GM15510 (cell line): ENCODE results near the gene VPS26C.

Experiments used
- POLR2A ChIP-seq: IDR thresholded peaks from 3 replicates; pipeline ENCODE4 v1.6.1; 2011; ENCODE audit warnings: borderline replicate concordance; ENCODE audit not compliant: insufficient read length; ENCODE audit errors: extremely low read depth

VPS26C gene

DNA sequence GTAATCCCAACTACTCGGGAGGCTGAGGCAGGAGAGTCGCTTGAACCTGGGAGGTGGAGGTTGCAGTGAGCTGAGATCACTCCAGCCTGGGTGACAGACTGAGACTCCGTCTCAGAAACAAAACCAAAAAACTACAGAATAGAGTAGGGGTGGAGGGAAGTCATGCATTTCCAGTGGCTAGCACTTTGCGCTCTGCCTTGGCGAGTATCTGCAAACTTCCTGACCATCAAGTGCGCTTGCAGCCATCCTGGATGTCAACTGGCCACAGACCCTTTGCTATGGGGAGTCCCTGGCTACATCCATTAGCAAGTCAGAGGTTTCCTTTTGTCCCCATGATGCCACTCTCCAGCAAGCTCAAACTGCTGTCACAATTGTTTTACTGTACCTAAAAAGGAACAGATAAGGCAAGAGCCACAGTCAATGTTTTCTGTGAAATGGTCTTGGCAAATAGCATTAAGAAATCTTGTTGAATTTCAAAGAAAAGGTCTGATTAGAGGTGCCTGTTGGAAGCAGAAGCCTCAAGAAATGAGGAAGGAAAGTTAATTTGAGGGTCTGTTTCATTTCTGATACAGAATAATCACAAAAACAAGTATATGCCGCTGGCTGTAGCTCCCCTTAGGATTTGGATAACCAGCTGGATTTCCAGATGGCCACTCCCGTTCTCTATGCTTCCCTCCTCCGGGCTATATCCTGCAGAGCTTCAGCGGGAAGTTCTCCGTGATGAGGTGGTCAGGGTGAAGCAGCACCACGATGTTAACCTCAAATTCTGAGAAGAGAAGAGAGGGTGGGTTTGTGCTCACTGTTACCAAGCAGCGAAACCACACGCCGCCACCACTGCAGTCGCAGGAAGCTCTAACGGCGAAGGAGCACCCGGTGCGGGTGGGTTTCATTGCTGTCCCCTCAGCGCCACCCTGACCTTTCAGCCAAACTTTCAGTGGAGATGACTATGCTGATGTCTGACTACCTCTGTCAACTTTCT is 42.0 kb downstream of the VPS26C start:
- TF ChIP-seq POLR2A = no peak

DNA sequence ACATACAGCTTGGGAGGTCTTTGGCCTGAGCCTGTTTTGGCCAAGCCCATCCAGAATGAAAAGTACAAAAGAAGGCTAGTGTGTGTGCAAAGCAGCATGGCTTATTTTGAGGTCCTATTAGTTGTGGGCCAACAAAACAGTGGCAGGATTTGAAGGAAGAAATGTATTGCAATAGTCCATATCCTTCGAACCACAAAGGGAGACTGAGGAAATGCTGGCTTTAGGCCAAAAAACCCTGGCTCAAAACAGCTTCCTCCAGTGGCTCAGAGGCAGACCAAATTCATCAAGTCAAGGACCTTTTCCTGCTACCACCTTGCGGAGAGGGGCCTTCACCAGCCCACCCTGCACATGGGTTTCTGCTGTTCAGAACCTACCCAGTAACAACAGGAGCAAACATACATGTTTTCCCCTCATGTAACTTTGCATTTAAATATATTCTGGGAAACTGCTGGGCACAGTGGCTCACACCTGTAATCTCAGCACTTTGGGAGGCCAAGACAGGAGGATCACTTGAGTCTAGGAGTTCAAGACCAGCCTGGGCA is 43.3 kb downstream of the VPS26C start:
- no peak for TF ChIP-seq POLR2A

DNA sequence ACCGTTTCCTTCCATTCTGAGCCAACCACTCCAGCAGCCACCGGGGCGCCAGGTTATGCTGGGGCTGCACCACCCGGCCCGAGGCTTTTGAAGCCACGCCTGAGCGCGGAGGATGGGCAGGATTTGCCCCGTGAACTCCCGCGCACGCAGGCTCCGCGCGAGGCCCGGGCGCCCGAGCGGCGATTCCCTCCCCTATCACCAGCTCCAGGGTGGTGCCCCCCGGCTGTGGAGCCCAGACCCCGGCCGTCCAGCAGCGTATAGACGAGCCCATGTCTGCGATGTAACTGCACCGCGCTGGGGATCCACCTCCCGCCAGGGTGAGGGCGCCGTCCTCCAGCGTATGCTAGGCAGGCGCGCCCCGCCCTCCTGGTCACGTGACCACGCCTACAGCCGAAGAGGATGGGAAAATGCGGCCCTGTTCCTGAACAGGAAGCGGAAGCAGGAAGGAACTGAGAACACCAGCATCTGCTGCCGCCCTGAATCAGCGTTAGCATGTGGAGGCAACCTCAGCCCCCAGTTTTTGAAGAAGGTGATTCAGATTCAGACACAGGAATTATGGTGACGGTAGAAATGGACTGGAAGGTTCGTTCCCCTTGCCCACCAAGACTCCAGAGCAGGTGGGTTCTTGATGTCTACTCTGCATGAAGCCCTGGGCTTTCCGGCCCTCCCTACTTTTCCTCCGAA is 46.0 kb downstream of the VPS26C start:
- peak; percentile 79 for TF ChIP-seq POLR2A

DNA sequence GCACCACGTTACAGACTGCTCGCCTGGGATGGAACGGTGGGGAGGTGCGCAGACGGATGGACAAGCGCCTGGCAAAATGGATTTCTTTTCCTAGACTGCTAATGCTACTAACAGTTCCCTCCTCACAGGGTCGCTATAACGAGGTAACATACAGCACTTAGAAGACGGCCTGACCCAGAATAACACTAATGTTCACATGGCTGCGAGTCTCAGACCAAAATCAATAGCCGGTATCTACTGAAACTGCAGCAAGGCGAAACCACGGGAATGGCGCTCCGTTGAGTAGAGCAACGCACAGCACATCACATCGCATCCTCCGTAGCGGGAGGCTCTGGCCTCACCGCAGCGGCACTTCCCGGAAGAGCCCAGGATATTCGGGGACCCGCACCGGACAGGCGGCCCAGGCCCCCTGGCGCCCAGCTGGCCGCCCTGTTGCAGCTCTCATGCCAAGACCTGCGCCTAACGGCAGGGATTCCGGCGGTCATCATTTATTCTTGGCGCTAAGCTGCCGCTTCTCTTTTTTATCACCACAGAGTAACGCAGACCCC is 46.6 kb downstream of the VPS26C start:
- TF ChIP-seq POLR2A = no peak

DNA sequence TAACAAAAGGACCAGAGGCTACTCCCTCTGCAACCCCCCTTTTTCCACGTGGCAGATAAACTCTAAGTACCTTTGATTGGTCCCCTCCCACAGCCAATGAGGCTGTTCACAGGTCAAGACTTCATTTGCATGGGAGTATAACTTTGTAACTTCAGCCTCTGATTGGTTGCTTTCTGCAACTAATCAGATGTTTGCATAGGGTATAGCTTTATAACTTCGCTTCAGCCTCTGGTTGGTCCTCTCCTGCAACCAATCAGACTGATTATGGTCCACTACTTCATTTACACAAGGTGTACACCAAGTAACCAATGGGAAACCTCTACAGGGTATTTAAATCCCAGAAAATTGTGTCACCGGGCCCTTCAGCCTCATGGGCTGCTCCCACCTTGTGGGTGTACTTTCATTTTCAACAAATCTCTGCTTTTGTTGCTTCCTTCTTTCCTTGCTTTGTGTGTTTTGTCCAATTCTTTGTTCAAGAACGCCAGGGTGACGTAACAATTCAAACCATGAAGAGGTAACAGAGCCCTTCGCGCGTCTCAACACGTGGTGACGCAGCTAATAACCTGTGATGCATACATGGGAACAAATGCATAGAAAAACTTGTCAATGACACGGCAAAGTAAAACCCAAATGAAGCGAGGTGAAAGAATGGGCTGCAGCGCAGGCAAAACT is 47.2 kb downstream of the VPS26C start:
- no peak for TF ChIP-seq POLR2A

DNA sequence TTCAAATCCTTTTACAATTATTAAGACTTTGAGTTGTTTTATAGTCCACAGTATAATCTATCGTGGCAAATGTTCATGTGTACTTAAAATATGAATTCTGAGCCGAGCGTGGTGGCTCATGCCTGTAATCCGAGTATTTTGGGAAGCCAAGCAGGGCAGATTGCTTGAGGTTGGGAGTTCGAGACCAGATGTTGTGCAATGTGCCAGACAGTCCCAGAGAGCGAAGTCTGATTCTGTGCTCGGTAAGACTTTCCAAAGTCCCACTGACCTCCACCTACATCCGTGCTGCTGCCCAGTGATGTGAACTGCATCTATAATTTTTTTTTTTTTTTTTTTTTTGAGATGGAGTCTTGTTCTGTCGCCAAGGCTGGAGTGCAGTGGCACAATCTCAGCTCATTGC is 52.2 kb downstream of the VPS26C start:
- TF ChIP-seq POLR2A = no peak

DNA sequence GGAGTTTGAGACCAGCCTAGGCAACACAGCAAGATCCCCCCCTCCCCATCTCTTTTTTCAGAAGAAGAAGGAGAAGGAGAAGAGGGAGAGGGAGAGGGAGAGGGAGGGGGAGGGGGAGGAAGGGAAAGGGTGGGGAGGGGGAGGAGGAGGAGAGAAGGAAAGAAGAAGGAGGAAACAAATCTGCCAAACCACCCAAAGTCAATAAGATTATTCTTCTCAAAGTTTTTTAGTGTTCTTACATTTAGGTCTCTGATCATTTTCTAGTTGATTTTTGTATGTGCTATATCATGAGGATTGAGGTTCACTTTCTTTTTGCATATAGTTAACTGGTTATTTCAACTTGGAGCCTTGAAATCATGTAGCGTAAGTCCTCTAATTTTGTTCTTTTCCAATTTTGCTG is 56.3 kb downstream of the VPS26C start:
- TF ChIP-seq POLR2A = no peak

DNA sequence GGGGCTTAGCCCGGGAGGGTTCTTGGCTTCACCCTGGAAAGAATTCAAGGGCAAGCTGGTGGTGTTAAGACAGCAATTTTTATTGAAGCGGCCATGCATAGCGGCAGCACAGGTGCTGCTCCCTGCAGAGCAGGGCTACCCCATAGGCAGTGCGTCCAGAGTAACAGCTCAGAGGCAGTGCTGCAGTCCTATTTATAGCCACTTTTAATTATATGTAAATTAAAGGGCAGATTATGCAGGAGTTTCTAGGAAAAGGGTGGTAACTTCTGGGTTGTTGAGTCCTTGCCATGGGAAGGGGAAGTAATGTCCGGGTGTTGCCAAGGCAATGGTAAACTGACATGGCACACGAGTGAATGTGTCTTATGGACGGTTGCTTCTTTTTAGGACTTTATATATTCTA is 57.0 kb downstream of the VPS26C start:
- no peak for TF ChIP-seq POLR2A

DNA sequence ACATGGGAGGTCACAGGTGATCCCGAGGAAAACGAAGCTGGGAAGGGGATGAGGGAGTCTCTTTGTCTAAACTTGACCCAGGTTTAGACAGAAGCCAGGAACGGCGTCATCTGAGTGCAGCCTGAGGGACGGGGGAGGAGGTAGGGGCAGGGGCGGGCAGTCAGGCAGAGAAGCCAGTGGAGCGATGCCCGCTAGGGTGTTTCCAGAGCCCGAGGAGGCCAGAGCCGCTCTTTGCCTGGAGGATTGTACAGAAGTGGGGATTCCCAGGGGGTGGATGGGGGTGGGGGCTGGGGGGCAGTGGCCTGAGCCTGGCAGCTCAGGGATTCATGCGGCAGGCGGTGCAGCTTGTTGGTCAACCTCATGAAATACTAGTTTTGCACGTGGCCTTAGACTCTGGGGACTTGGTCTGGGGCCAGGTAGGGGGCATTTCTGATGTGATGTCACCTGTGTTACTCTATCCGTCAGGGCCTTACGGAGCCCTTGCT is 58.4 kb downstream of the VPS26C start:
- TF ChIP-seq POLR2A = no peak

DNA sequence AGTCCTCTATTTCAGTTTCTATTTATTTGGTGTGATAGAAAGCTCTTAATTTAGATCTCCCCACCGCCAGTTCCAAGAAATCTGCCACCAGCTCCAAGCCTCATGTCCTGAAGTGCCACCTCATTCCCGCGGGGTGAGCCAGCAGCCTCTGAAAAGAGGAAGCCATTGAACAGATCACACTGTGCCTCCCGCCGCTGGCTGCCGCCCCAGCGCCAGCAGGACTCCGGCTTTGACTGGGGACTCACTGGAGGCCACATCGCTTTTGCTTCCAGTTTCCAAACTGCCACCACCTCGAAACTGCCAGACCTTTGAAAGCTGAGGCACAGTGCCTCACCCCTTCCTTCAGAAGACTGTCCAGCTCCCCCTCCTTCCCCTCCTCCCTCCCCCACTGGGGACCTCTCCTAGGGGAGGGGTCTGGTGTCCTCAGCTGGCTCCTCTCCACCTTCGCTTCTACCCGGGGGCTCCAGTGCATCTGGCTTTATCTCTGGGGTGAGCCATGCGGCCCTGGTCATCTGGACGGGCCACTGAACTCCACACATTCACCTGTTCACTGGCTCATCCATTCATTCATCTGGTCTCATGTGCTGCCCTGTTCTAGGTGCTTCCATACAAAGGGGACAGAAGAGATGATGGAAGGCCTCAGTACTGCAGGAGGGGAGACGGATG is 58.9 kb downstream of the VPS26C start:
- peak; percentile 37 for TF ChIP-seq POLR2A

DNA sequence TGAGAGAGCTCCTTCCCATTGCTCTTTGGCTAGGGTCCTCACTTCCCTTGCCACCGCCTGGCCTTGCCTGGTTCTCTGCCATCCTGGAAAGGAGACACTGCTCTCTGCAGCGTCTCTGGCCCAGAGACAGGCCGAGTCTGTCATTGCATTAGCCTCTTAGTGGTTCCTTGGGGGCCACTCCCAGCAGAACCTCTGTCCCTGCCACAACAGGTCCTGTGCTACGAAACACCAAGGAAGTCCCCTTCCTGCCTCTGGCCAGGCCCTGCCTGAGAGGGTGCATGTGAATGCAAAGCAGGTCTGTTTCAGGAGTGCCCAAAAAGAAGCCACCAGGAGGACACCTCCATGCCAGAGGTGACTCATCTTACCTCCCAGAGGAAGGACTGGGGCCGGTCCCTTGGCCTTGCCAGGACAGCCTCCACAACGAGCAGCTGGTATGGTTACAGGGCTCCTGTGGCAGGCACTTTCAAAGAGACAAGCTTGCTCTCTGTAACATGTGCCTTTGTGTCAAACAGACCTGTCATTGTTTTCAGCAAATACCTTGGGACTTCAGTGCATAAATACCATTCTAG is 59.6 kb downstream of the VPS26C start:
- peak; percentile 13 for TF ChIP-seq POLR2A

DNA sequence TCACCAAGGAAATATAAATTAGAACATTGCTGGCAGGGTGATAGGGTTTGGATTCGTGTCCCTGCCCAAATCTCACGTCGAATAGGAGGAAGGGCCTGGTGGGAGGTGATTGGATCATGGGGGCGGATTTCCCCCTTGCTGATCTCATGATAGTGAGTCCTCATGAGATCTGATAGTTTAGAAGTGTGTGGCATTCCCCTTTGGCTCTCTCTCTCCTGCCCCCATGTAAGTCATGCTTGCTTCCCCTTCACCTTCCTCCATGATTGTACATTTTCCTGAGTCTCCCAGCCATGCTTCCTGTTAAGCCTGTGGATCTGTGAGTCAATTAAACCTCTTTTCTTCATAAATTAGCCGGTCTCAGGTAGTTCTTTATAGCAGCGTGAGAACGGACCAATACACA is 60.6 kb downstream of the VPS26C start:
- no peak for TF ChIP-seq POLR2A

DNA sequence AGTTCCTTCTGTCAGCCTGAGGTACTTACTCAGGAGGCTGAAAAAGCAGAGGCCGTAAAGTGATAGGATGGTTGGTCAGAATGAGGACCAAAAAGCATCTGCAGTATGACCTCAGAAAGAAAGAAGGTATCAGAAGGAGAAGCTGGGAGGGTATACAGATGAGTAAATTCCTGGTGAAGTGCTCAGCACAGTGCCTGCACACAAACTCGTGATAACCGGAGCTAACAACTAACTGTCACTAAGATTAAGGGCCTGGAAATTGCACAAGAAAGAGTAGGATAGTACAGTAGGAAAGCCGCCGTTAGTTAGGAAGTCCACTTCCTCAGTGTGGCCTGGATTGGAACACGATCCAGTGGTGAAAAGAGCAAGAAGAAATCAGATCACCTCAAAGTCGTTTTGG is 62.6 kb downstream of the VPS26C start:
- TF ChIP-seq POLR2A = no peak

DNA sequence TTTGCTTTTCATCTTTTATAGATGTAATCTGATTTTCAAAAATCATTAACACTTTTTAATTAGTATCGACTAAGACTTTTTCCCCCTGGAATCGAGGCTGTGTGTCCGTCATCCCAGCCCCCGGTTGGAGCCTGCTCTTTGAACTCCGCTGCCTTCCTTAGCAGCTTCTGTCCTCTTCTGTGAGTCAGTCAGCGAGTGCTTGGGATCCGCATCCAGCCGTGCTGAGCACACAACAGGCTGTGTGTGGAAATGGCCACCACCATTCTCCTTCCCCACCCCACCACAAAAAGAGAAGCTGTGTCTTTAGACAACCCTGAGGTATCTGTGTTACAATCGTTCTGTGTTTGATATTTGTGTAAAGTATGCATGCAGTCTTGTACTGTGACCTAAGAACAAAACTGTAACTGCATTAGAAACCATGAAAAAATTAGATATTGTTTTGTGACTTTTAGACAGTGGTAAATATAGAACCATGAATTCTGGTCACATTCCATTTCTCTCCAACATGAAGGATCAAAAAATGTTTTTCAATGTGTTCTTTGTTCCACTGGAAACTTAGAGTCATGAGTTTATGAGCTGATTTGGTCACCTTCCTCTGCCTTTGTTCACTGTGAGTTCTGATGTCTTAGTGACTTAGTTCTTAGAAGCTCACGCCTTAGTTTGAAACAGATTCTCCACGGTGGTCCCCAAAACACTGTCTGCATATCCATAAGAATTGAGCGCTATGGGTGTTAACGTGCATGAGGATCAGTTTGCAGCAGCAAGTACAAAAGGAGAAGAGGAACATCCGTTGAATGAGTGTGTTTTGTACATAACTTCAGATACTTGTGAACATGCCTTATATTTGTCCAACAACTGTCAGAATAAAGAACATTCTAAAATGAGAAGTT is 64.7 kb downstream of the VPS26C start:
- TF ChIP-seq POLR2A = no peak
